Neuronal stem cell (in vitro differentiated cells): ENCODE data around the gene C9orf57.

Source experiments
- DNase-seq: peaks from one replicate; pipeline ENCODE4 v3.0.0-alpha.2; 2013; ENCODE audit warnings: low spot score
- H2AFZ ChIP-seq: one replicate; pipeline ENCODE4 v1.6.1; 2013; ENCODE audit warnings: mild to moderate bottlenecking, low read length, inconsistent platforms
- H2AK5ac ChIP-seq: 2 replicates; pipeline ENCODE4 v1.6.1; 2013; ENCODE audit warnings: low read depth, mild to moderate bottlenecking, inconsistent platforms, low read length, moderate library complexity, mixed read lengths
- H2BK120ac ChIP-seq: 2 replicates; pipeline ENCODE4 v1.6.1; 2013; ENCODE audit warnings: low read depth, mild to moderate bottlenecking, inconsistent platforms, low read length, moderate library complexity, mixed read lengths
- H2BK12ac ChIP-seq: one replicate; pipeline ENCODE4 v1.6.1; 2013; ENCODE audit warnings: low read length, inconsistent platforms
- H2BK15ac ChIP-seq: 2 replicates; pipeline ENCODE4 v1.6.1; 2013; ENCODE audit warnings: mild to moderate bottlenecking, low read length, inconsistent platforms, mixed read lengths
- H2BK5ac ChIP-seq: one replicate; pipeline ENCODE4 v1.6.1; 2013; ENCODE audit warnings: inconsistent platforms, mild to moderate bottlenecking, low read length, moderate library complexity
- H3K14ac ChIP-seq: one replicate; pipeline ENCODE4 v1.6.1; 2013; ENCODE audit warnings: low read length, inconsistent platforms
- H3K18ac ChIP-seq: 2 replicates; pipeline ENCODE4 v1.6.1; 2013; ENCODE audit warnings: low read length, inconsistent platforms
- H3K23ac ChIP-seq: 2 replicates; pipeline ENCODE4 v1.6.1; 2013; ENCODE audit warnings: low read depth, mild to moderate bottlenecking, mixed read lengths, low read length, inconsistent platforms; ENCODE audit not compliant: poor library complexity
- H3K27ac ChIP-seq: replicated peaks from 3 replicates; pipeline ENCODE4 v1.5.1; 2013; ENCODE audit warnings: low read length, inconsistent platforms
- H3K27me3 ChIP-seq, 3 experiments: 2 replicates each; pipeline ENCODE4 v1.6.1; 2013; ENCODE audit warnings: low read length in 3 of 3, mild to moderate bottlenecking in 2 of 3, inconsistent platforms in 1 of 3, low read depth in 1 of 3, mixed read lengths in 1 of 3, moderate library complexity in 1 of 3; ENCODE audit not compliant: control insufficient read depth in 3 of 3, insufficient read depth in 3 of 3
- H3K36me3 ChIP-seq, 2 donors: replicated peaks in 1 of 2; 2 replicates each; pipeline ENCODE4 v1.6.1; 2013; ENCODE audit warnings: low read length in 2 of 2; ENCODE audit not compliant: control insufficient read depth in 2 of 2, insufficient read depth in 2 of 2
- H3K4ac ChIP-seq: 2 replicates; pipeline ENCODE4 v1.6.1; 2013; ENCODE audit warnings: inconsistent platforms, mild to moderate bottlenecking, low read length, moderate library complexity
- H3K4me1 ChIP-seq, 2 donors: 1 replicate in 1 of 2; 2 replicates in 1 of 2; pipeline ENCODE4 v1.6.1; 2013; ENCODE audit warnings: low read length in 2 of 2, low read depth in 1 of 2; ENCODE audit not compliant: control insufficient read depth in 2 of 2, insufficient read depth in 1 of 2
- H3K4me2 ChIP-seq: one replicate; pipeline ENCODE4 v1.6.1; 2013; ENCODE audit warnings: mild to moderate bottlenecking, low read length, inconsistent platforms; ENCODE audit not compliant: insufficient read depth, poor library complexity, severe bottlenecking
- H3K4me3 ChIP-seq, 2 donors: 2 replicates each; pipeline ENCODE4 v1.5.1; 2013; ENCODE audit warnings: low read length in 2 of 2, mild to moderate bottlenecking in 2 of 2, inconsistent platforms in 1 of 2, moderate library complexity in 1 of 2
- H3K79me1 ChIP-seq: one replicate; pipeline ENCODE4 v1.6.1; 2013; ENCODE audit warnings: low read depth, mild to moderate bottlenecking, inconsistent platforms, low read length, moderate library complexity
- H3K9ac ChIP-seq: one replicate; pipeline ENCODE4 v1.6.1; 2013; ENCODE audit warnings: mild to moderate bottlenecking, low read depth, low read length, inconsistent platforms; ENCODE audit not compliant: poor library complexity
- H3K9me3 ChIP-seq, 2 donors: replicated peaks in 1 of 2; 2 replicates each; pipeline versions ENCODE3 to v1.6.1; 2013; ENCODE audit warnings: low read length in 2 of 2, mild to moderate bottlenecking in 2 of 2, inconsistent platforms in 1 of 2, low read depth in 1 of 2, mixed read lengths in 1 of 2, moderate library complexity in 1 of 2; ENCODE audit not compliant: control insufficient read depth in 2 of 2, insufficient read depth in 1 of 2
- H4K8ac ChIP-seq: one replicate; pipeline ENCODE4 v1.6.1; 2013; ENCODE audit warnings: low read depth, mild to moderate bottlenecking, inconsistent platforms, low read length, moderate library complexity
- H4K91ac ChIP-seq: one replicate; pipeline ENCODE4 v1.6.1; 2013; ENCODE audit warnings: low read length, low read depth, mild to moderate bottlenecking, inconsistent platforms; ENCODE audit not compliant: poor library complexity
- WGBS, 2 donors: extraction: QIAGEN DNeasy Blood & Tissue Kit; methylation state at CpG; one replicate each; pipeline ENCODE4 v1.1.7; 2013; ENCODE audit warnings: missing lambda C conversion rate in 2 of 2, mixed read lengths in 1 of 2; ENCODE audit not compliant: insufficient read length in 2 of 2, insufficient replicate concordance in 1 of 2; ENCODE audit errors: extremely low coverage in 2 of 2; 5-methylcytosine and 5-hydroxymethylcytosine counted together

The C9orf57 gene

DNA sequence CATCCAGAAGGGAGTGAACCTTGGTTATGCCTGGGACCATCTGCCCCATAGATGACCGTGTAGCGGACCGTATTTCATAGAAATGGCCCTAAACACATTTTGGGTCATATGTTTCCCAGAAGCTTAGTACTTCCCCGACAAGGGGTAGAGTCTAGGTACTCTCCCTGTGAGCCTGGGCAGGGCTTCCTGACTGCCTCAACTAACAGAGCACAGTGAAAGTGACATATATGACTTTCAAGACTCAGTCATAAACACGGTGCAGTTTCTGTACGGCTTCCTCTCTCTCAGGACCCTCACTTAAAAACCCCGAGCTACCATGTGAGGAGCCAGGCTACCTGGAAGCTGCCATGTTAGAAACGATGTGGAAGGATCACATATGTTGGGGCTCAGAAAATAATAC lies 20.9 kb downstream of the C9orf57 start:
- Histone ChIP-seq H3K79me1 (no peaks in the 10 kb centered on the region), H3K14ac (no peak overlapping the region), H4K8ac (no peak overlapping the region), H3K9me3 (no peaks in the 10 kb centered on the region), H3K4ac (no peak overlapping the region), H4K91ac (no peak overlapping the region), H2BK5ac (no peak overlapping the region), H3K4me1 (no peaks in the 10 kb centered on the region), H2AK5ac (no peak overlapping the region), H3K36me3 (no peaks in the 10 kb centered on the region), H3K9ac (no peak overlapping the region), H2BK15ac (no peak overlapping the region), H2BK12ac (no peak overlapping the region), H3K27ac (no peak overlapping the region), H3K4me2 (no peak overlapping the region), H3K18ac (no peak overlapping the region), H2AFZ (peak overlapping the region; percentile 39), H3K27me3 (no peaks in the 10 kb centered on the region), H3K23ac (no peak overlapping the region), H2BK120ac (no peak overlapping the region), H3K4me3 (no peak overlapping the region)
- DNase-seq: no peak
- no CpG with 5 or more reads among the region's 8 CpGs for WGBS, 2 donors

DNA sequence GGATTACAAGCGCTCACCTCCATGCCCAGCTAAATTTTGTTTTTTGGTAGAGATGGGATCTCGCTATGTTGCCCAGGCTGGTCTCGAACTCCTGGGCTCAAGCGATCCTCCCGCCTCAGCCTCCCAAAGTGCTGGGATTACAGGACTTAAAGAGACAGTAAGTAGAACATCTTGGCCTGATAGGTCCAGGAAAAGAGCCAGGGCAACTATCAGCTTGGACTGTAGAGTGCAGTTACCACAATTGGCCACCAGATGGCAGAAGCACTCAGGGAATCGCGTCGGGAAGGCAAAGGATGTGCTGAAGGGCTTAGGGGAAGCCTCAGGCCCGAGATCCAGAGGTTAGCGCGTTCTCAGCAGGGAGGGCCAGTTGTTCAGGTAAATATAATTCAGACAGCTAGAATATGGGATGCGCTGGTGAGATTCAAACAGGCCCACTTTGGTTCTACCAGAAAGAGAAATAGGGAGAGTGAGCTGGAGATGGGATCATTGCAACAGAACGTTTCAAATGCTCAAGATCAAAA lies 21.5 kb downstream of the C9orf57 start:
- H3K4me3 ChIP-seq: no peak overlapping the region

DNA sequence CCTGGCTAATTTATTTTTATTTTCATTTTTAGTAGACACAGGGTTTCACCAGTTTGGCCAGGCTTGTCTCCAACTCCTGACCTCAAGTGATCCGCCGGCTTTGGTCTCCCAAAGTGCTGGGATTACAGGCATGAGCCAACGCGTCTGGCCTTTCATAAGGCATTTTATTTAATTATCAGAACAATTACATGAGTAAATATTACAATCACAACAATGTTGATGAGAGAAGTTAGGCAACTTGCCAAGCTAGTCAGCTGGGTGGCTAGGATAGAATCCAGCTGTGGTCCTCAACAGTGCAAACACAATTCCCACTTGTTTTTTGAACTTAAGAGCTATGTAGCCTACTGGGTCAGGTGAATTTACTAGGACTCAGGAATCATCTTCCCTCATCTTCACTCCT lies 22.0 kb downstream of the C9orf57 start:
- H3K9me3 ChIP-seq: no peaks in the 10 kb centered on the region
- no peak overlapping the region for H3K9ac ChIP-seq
- no peaks in the 10 kb centered on the region for H3K27me3 ChIP-seq
- H2AK5ac ChIP-seq: no peak overlapping the region
- no peak overlapping the region for H3K4me2 ChIP-seq
- no peak overlapping the region for H4K91ac ChIP-seq
- no peak overlapping the region for H3K4ac ChIP-seq
- DNase-seq: no peak
- H3K4me3 ChIP-seq: no peak overlapping the region
- WGBS, 2 donors: no CpG with 5 or more reads among the region's 4 CpGs
- H2BK120ac ChIP-seq: no peak overlapping the region
- H2BK12ac ChIP-seq: no peak overlapping the region
- H2AFZ ChIP-seq: no peak overlapping the region
- H3K4me1 ChIP-seq: no peaks in the 10 kb centered on the region
- H3K27ac ChIP-seq: no peak overlapping the region
- H3K18ac ChIP-seq: no peak overlapping the region
- H3K36me3 ChIP-seq: no peaks in the 10 kb centered on the region
- no peak overlapping the region for H2BK5ac ChIP-seq
- H2BK15ac ChIP-seq: no peak overlapping the region
- H3K79me1 ChIP-seq: no peaks in the 10 kb centered on the region
- no peak overlapping the region for H3K23ac ChIP-seq
- H4K8ac ChIP-seq: no peak overlapping the region
- no peak overlapping the region for H3K14ac ChIP-seq

More for the DNA sequence above, 21.5 kb downstream of the C9orf57 start:
- no peaks in the 10 kb centered on the region for H3K36me3 ChIP-seq
- no peak overlapping the region for H3K18ac ChIP-seq
- no peaks in the 10 kb centered on the region for H3K27me3 ChIP-seq
- DNase-seq: peak; percentile 86
- H4K91ac ChIP-seq: no peak overlapping the region
- no peak overlapping the region for H2BK15ac ChIP-seq
- H4K8ac ChIP-seq: no peak overlapping the region
- no peak overlapping the region for H3K23ac ChIP-seq
- no peak overlapping the region for H3K4ac ChIP-seq
- no peaks in the 10 kb centered on the region for H3K9me3 ChIP-seq
- H3K27ac ChIP-seq: no peak overlapping the region
- peak overlapping the region; percentile 39 for H2AFZ ChIP-seq
- no peak overlapping the region for H2BK12ac ChIP-seq
- no peak overlapping the region for H3K9ac ChIP-seq
- no peaks in the 10 kb centered on the region for H3K79me1 ChIP-seq
- H3K4me2 ChIP-seq: no peak overlapping the region
- no peak overlapping the region for H2AK5ac ChIP-seq
- no peaks in the 10 kb centered on the region for H3K4me1 ChIP-seq
- no peak overlapping the region for H2BK120ac ChIP-seq
- H2BK5ac ChIP-seq: no peak overlapping the region
- no CpG with 5 or more reads among the region's 13 CpGs for WGBS, 2 donors
- H3K14ac ChIP-seq: no peak overlapping the region

DNA sequence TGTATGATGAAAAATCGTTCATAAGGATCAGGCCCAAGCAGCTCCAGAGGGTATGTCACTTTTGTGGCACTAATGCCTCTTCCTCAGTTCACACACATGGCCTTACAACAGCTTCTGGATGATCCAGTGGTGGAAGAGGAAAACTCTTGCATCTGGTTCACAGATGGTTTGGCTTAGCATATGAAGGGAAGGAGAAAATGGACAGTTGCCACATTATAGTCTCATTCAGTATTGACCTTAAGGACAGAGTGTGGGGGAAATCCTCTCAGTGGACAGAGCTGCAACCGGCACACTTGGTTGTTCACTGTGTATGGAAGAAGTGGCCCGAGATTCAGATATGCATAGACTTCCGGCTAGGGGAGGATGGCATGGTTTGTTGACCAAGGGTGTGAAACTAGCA lies 22.8 kb downstream of the C9orf57 start:
- Histone ChIP-seq H3K79me1 (no peaks in the 10 kb centered on the region), H2AFZ (no peak overlapping the region), H3K4me2 (no peak overlapping the region), H3K23ac (no peak overlapping the region), H3K27me3 (no peaks in the 10 kb centered on the region), H2BK12ac (no peak overlapping the region), H3K4me1 (no peaks in the 10 kb centered on the region), H2BK15ac (no peak overlapping the region), H3K4ac (no peak overlapping the region), H3K36me3 (no peaks in the 10 kb centered on the region), H3K4me3 (no peak overlapping the region), H3K27ac (no peak overlapping the region), H3K9ac (no peak overlapping the region), H2BK5ac (no peak overlapping the region), H3K9me3 (no peaks in the 10 kb centered on the region), H2BK120ac (no peak overlapping the region), H3K18ac (no peak overlapping the region), H4K91ac (no peak overlapping the region), H4K8ac (no peak overlapping the region), H2AK5ac (no peak overlapping the region), H3K14ac (no peak overlapping the region)
- WGBS, 2 donors: no CpG with 5 or more reads among the region's 4 CpGs
- no peak for DNase-seq
